Neural crest cell (in vitro differentiated cells): ENCODE data around the gene SUN5. TPM values are rescaled to one million over a fixed set of nuclear protein-coding genes. Genes with fewer than 3 reads are reported as not detected.

ENCODE experiments used
- DNase-seq: peaks from one replicate; pipeline ENCODE4 v3.0.0; 2021; ENCODE audit warnings: low read depth, mixed read lengths, low spot score
- H3K27ac Mint-ChIP-seq: one replicate; pipeline ENCODE4 v1.8.0; 2021; ENCODE audit warnings: mild to moderate bottlenecking, mixed read lengths; ENCODE audit not compliant: unreplicated experiment
- H3K27me3 Mint-ChIP-seq: 2 replicates; pipeline ENCODE4 v1.8.0; 2021; ENCODE audit warnings: low read depth, mild to moderate bottlenecking, mixed read lengths
- H3K36me3 Mint-ChIP-seq: 2 replicates; pipeline ENCODE4 v1.8.0; 2021; ENCODE audit warnings: low read depth, mild to moderate bottlenecking, mixed read lengths
- H3K4me1 Mint-ChIP-seq: 2 replicates; pipeline ENCODE4 v1.8.0; 2021; ENCODE audit warnings: mixed read lengths
- H3K4me3 Mint-ChIP-seq: one replicate; pipeline ENCODE4 v1.8.0; 2021; ENCODE audit warnings: mild to moderate bottlenecking, mixed read lengths
- H3K9me3 Mint-ChIP-seq: 2 replicates; pipeline ENCODE4 v1.8.0; 2021; ENCODE audit warnings: mixed read lengths
- total RNA-seq: library from RNA; stranded (reverse); gene quantifications from 2 replicates; pipeline ENCODE4 v1.2.1, GENCODE V29; 2021
- TF ChIP-seq, protein P1 (sequence below): fragments of 200-600 bp; sonication (generic); conservative IDR thresholded peaks from 2 replicates; pipeline ENCODE4 v1.5.0; 2021; ENCODE audit warnings: antibody characterized with exemption, mild to moderate bottlenecking

SUN5 gene
- total RNA-seq, 1 donor from 2014 or later = not detected

DNA sequence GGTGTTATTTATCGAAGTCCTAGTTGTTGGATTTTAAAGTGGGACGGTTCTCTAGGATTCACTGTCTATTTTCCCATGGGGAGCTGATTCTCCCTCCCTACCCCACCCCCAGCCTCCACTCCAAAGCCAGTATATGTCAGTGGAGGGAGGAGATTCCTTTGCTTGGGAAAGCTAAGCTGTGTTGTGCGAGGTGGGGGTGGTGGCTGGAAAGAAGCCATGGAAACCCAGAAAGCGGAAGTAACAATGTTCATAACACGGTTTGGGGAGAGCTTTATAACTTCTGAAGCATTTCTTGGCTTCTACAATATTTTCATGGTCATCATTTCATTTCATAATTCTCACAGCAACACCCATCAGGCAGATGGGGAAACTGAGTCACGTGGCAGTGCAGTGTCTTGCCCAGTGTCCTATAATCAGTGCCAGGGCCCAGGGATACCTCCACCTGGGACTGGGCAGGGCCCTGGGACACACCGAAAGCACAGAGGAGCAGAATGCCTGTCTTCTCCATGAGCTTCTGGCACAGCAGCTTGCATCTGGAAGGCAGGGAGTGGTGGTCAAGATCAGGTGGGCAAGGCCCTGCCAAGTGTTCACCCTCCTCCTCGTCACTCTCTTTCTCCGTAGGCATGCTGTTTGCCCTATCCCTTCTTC is 4.5 kb downstream of the SUN5 start:
- peaks cover 17% of the 10 kb centered on the region for H3K9me3 Mint-ChIP-seq
- H3K4me1 Mint-ChIP-seq = no peaks in the 10 kb centered on the region
- H3K36me3 Mint-ChIP-seq = peaks cover 4% of the 10 kb centered on the region
- no peak overlapping the region for H3K4me3 Mint-ChIP-seq
- peaks cover 3% of the 10 kb centered on the region for H3K27me3 Mint-ChIP-seq
- no peak overlapping the region for H3K27ac Mint-ChIP-seq
- DNase-seq = no peak
- TF ChIP-seq, protein P1, sequence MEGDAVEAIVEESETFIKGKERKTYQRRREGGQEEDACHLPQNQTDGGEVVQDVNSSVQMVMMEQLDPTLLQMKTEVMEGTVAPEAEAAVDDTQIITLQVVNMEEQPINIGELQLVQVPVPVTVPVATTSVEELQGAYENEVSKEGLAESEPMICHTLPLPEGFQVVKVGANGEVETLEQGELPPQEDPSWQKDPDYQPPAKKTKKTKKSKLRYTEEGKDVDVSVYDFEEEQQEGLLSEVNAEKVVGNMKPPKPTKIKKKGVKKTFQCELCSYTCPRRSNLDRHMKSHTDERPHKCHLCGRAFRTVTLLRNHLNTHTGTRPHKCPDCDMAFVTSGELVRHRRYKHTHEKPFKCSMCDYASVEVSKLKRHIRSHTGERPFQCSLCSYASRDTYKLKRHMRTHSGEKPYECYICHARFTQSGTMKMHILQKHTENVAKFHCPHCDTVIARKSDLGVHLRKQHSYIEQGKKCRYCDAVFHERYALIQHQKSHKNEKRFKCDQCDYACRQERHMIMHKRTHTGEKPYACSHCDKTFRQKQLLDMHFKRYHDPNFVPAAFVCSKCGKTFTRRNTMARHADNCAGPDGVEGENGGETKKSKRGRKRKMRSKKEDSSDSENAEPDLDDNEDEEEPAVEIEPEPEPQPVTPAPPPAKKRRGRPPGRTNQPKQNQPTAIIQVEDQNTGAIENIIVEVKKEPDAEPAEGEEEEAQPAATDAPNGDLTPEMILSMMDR = no peak

DNA sequence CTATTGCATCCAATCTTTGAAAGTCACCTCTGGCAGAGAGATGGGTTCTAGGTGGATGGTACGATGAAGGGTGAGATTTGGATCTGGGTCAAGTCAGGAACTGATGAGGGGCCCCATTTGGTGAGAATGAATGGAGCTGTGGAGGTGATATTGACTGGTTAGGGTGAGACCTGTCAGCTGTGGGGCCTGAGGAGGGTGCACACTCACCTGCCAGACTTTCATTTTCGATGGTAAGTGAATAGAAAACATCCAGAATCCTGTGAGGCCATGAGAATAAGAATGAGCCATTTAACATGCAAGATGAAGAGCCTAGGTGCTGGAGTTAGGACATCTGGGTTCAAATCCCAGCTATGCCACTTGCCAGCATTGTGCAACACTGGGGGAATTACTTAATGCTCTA is 6.8 kb downstream of the SUN5 start:
- Mint-ChIP-seq H3K4me1 (no peaks in the 10 kb centered on the region), H3K27me3 (peaks cover 3% of the 10 kb centered on the region)
- DNase-seq = no peak

DNA sequence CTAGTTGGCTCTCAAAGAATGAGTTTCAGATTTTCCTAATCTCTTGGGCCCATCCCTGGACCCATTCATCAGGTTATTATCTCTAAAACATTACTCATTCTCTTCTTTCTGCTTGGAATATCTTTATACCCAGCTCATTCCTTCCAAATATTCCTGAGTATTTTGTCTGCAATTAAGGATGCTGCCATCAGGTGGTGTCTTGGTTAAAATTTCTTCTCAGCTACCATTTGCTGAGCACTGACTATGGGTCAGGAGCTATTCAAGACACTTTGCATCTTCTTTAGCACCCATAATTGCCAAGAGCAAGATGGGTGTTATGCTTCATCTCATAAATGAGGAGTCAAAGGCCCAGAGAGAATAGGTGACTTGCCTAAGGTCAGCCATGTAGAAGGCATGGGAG is 8.4 kb downstream of the SUN5 start:
- Mint-ChIP-seq H3K4me1 (no peaks in the 10 kb centered on the region), H3K27ac (no peak overlapping the region)
- TF ChIP-seq, protein P1 = peak; percentile 40

More for the DNA sequence above, 6.8 kb downstream of the SUN5 start:
- Mint-ChIP-seq H3K27ac (no peak overlapping the region), H3K36me3 (peaks cover 5% of the 10 kb centered on the region), H3K4me3 (no peak overlapping the region), H3K9me3 (peaks cover 17% of the 10 kb centered on the region)
- TF ChIP-seq, protein P1 = no peak

DNA sequence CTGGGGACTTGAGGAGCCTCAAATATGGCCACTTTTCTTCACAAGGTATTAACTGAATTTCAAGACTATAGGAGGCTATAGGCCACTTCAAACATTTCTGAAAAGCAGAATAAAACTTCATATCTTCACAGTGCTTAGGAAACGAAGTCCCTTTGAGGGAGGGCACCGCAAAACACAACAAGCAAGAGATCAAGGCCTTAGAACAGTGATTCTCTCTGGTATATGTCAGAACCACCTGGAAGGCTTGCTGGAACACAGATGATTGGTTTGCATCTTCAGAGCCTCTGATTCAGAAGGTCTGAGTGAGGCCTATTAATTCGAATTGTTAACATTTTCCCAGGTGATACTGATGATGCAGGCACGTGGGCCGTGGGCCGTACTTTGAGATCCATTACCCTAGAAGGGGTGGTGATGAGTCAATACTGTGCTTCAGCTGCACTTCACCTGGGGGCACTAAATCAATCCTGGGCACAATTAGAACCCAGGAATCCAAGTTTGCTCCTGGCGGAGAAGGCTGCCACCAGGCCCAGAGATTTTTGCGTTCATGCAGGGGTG is 10.7 kb downstream of the SUN5 start:
- peaks cover 5% of the 10 kb centered on the region for H3K36me3 Mint-ChIP-seq
- H3K4me3 Mint-ChIP-seq = no peak overlapping the region
- TF ChIP-seq, protein P1 = no peak
- peaks cover 17% of the 10 kb centered on the region for H3K9me3 Mint-ChIP-seq
- no peak overlapping the region for H3K27ac Mint-ChIP-seq
- peaks cover 3% of the 10 kb centered on the region for H3K27me3 Mint-ChIP-seq
- no peak for DNase-seq
- no peaks in the 10 kb centered on the region for H3K4me1 Mint-ChIP-seq

More for the DNA sequence above, 8.4 kb downstream of the SUN5 start:
- peaks cover 17% of the 10 kb centered on the region for H3K9me3 Mint-ChIP-seq
- no peak for DNase-seq
- peaks cover 3% of the 10 kb centered on the region for H3K27me3 Mint-ChIP-seq
- H3K36me3 Mint-ChIP-seq = peaks cover 5% of the 10 kb centered on the region
- H3K4me3 Mint-ChIP-seq = no peak overlapping the region

DNA sequence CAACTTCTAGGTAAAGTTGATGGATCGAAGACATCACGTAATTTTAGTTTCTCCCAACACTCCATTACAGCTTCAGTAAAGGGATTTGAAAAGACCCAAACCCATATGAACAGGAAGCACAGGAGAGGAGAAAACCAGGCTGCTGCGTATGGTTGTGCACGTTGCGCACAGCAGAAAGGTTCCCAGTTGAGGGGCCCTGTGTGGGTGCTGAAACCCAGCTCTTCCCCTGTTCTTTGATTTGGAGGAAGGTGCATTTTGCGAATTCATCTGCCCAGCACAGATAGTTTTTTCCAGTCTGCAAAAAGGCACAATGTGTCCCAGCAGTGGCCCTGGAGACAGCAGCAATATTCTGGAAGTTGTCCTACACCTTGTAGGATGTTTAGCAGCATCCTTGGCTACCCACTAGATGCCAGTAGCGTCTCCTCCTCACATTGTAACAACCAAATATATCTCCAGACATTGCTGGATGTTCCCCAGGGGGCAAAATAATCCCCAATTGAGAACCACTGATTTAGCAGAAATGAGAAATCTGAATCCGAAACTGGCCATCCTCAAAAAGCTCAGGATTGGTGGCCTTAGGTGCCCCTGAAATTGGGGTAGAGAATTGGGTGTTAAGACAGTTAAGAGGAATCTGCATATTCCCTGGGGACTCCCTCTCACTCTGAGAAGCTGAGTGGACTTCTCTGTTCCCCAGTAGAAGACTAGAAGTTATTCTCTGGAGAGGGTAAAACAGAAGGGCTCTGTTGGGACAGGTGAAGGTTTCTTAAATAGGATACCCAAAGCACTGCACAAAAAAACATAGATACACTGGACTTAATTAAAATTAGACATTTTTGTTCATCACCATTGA is 12.2 kb downstream of the SUN5 start:
- H3K4me3 Mint-ChIP-seq = no peak overlapping the region
- peaks cover 3% of the 10 kb centered on the region for H3K27me3 Mint-ChIP-seq
- H3K4me1 Mint-ChIP-seq = peaks cover 4% of the 10 kb centered on the region
- DNase-seq = no peak
- H3K27ac Mint-ChIP-seq = no peak overlapping the region
- H3K9me3 Mint-ChIP-seq = peaks cover 17% of the 10 kb centered on the region
- peaks cover 5% of the 10 kb centered on the region for H3K36me3 Mint-ChIP-seq
- TF ChIP-seq, protein P1 = no peak
